Body of pancreas (tissue), 4 donors: ENCODE data around the gene GLIPR2. TPM values are rescaled to one million over a fixed set of nuclear protein-coding genes. Genes with fewer than 3 reads are reported as not detected.
"Not testable (repeated sequence)": the region's sequence is repeated elsewhere in the genome, so short reads cannot be mapped to it uniquely, and the experiment has no call there.

ENCODE experiments used
- ATAC-seq: fragments of 150-250 bp; one replicate; pipeline ENCODE4 v1.9.1; 2016
- DNase-seq, 4 donors: peaks; one replicate each; pipeline ENCODE4 v3.0.0-alpha.2; 2019
- H3K27ac ChIP-seq, 4 donors: fragments of 200-600 bp; sonication (generic); 1 replicate in 3 of 4; 2 replicates in 1 of 4; pipeline versions ENCODE4 v1.5.1 to v1.6.1; 2016 to 2019; ENCODE audit warnings: mild to moderate bottlenecking in 1 of 4, mixed read lengths in 1 of 4, moderate library complexity in 1 of 4
- H3K27me3 ChIP-seq, 2 donors: fragments of 200-600 bp; sonication (generic); one replicate each; pipeline ENCODE4 v1.6.0; 2016; ENCODE audit warnings: mild to moderate bottlenecking in 1 of 2
- H3K36me3 ChIP-seq, 2 donors: fragments of 200-600 bp; sonication (generic); replicated peaks in 1 of 2; 2 replicates each; pipeline ENCODE4 v1.5.1; 2016; ENCODE audit warnings: low read depth in 2 of 2; ENCODE audit not compliant: insufficient read depth in 1 of 2
- H3K4me1 ChIP-seq: fragments of 200-600 bp; sonication (generic); one replicate; pipeline ENCODE4 v1.6.0; 2016
- H3K4me3 ChIP-seq, 2 donors: fragments of 200-600 bp; sonication (generic); 1 replicate in 1 of 2; 2 replicates in 1 of 2; pipeline ENCODE4 v1.5.1; 2016 to 2019
- H3K9me3 ChIP-seq, 3 donors: fragments of 200-600 bp; sonication (generic); 1 replicate in 2 of 3; 2 replicates in 1 of 3; pipeline ENCODE4 v1.5.1; 2016
- CTCF ChIP-seq, 7 experiments: fragments of 450-650 bp in 4 of 7; fragments of 200-600 bp in 3 of 7; sonication (generic) in 3 of 7; IDR thresholded peaks; one replicate each; pipeline ENCODE4 v1.5.1; 2016 to 2019; ENCODE audit warnings: antibody characterized with exemption in 7 of 7
- POLR2A ChIP-seq, 3 donors: fragments of 450-650 bp; IDR thresholded peaks; one replicate each; pipeline ENCODE4 v1.6.1; 2016; ENCODE audit warnings: antibody characterized with exemption in 3 of 3, mild to moderate bottlenecking in 2 of 3
- WGBS, 2 donors: methylation state at CpG; one replicate each; pipeline ENCODE4 v1.1.5; 2017; 5-methylcytosine and 5-hydroxymethylcytosine counted together
- intact Hi-C: fragments of 100-400 bp; cut with DNase I; formaldehyde crosslinking; loops from one replicate; pipeline ENCODE4 v1.15.1; 2023
- total RNA-seq, 2 donors: library from RNA; depleted of rRNA; stranded (reverse); fragments of >200 nt; gene quantifications; one replicate each; pipeline ENCODE4 v1.1.0, GENCODE V29; 2016

GLIPR2 gene
- total RNA-seq, result 1 to 10 TPM; 1.6 to 4.4 TPM

GRCh38 chr9:36136272-36136893, at the start of gene GLIPR2:
Gene GLIPR2 (plus strand): TSS chr9:36136733. CDS start chr9:36136779, 46 bp downstream.
- Histone ChIP-seq H3K27ac (peak within 1 kb of the TSS in 2 of 4 donors; percentile 25 to 46), H3K4me1 (peaks cover 19% of the 10 kb centered on the region), H3K4me3 (peak within 1 kb of the TSS in 1 of 2 donors; percentile 44), H3K36me3 (no peaks in the 10 kb centered on the region), H3K9me3 (no peaks in the 10 kb centered on the region), H3K27me3 (no peaks in the 10 kb centered on the region)
- 0% methylated on average over 81 of the region's 83 CpGs; no CpG with 5 or more reads in 1 of the 2 donors for WGBS, 2 donors
- intact Hi-C loops, result no loop called here
- TF ChIP-seq CTCF (IDR thresholded peaks at IDR 0.05) (peak in 1 of 7 experiments; percentile 17), POLR2A (IDR thresholded peaks at IDR 0.05) (peak in 1 of 3 donors; percentile 41)
- DNase-seq (peak; percentile 61 to 77 (median 71)), ATAC-seq (peak; percentile 90)

- not testable (repeated sequence) for H3K4me3 ChIP-seq
Measured at GRCh38 chr9:36087054-36087453, 49.5 kb upstream of the GLIPR2 start.

GRCh38 chr9:36088020-36088419, 48.5 kb upstream of the GLIPR2 start:
- no peak for ATAC-seq
- Histone ChIP-seq H3K27me3 (no peaks in the 10 kb centered on the region), H3K36me3 (no peaks in the 10 kb centered on the region), H3K4me1 (peaks cover 16% of the 10 kb centered on the region), H3K27ac (no peak overlapping the region), H3K4me3 (no peak overlapping the region), H3K9me3 (no peaks in the 10 kb centered on the region)
- intact Hi-C loops, result no loop called here
- 78 to 85% methylated on average over 3 of the region's 3 CpGs for WGBS, 2 donors
- no peak for TF ChIP-seq POLR2A (IDR thresholded peaks at IDR 0.05)
- TF ChIP-seq CTCF (IDR thresholded peaks at IDR 0.05), result no peak
- DNase-seq, result no peak

More at GRCh38 chr9:36087054-36087453, 49.5 kb upstream of the GLIPR2 start:
- H3K36me3 ChIP-seq, H3K9me3 ChIP-seq, H3K27ac ChIP-seq, intact Hi-C loops, H3K27me3 ChIP-seq, ATAC-seq, DNase-seq: not testable (repeated sequence)
- H3K4me1 ChIP-seq, result peaks cover 15% of the 10 kb centered on the region

- Histone ChIP-seq H3K27ac (peak overlapping the region in 3 of 4 donors; percentile 0 to 54 (median 14)), H3K9me3 (no peaks in the 10 kb centered on the region), H3K27me3 (no peaks in the 10 kb centered on the region), H3K36me3 (no peaks in the 10 kb centered on the region), H3K4me3 (no peak overlapping the region), H3K4me1 (peaks cover 16% of the 10 kb centered on the region)
- intact Hi-C loops, result no loop called here
- WGBS, 2 donors, result 9 to 18% methylated on average over 8 of the region's 8 CpGs
- DNase-seq (peak; percentile 54 to 71 (median 62)), ATAC-seq (peak; percentile 82)
- TF ChIP-seq POLR2A (IDR thresholded peaks at IDR 0.05), result no peak
- TF ChIP-seq CTCF (IDR thresholded peaks at IDR 0.05), result no peak
Measured at GRCh38 chr9:36091026-36091953, 45.2 kb upstream of the GLIPR2 start.

GRCh38 chr9:36092014-36092413, 44.5 kb upstream of the GLIPR2 start:
- 95 to 96% methylated on average over 1 of the region's 1 CpG for WGBS, 2 donors
- no peaks in the 10 kb centered on the region for H3K36me3 ChIP-seq
- no peaks in the 10 kb centered on the region for H3K9me3 ChIP-seq
- peaks cover 16% of the 10 kb centered on the region for H3K4me1 ChIP-seq
- ATAC-seq (no peak), DNase-seq (no peak)
- H3K27ac ChIP-seq, result peak overlapping the region in 2 of 4 donors; percentile 14 to 54
- no peaks in the 10 kb centered on the region for H3K27me3 ChIP-seq
- intact Hi-C loops, result no loop called here
- no peak overlapping the region for H3K4me3 ChIP-seq
- TF ChIP-seq CTCF (IDR thresholded peaks at IDR 0.05) (no peak), POLR2A (IDR thresholded peaks at IDR 0.05) (no peak)
